Chondrocyte (in vitro differentiated cells): ENCODE measurements around the gene HIPK1. TPM values are rescaled to one million over a fixed set of nuclear protein-coding genes. Genes with fewer than 3 reads are reported as not detected.
"Not testable (repeated sequence)": the region's sequence is repeated elsewhere in the genome, so short reads cannot be mapped to it uniquely, and the experiment has no call there.

Source experiments
- DNase-seq: peaks from one replicate; pipeline ENCODE4 v3.0.0; 2021; ENCODE audit warnings: mixed read lengths, low spot score
- H3K27ac Mint-ChIP-seq: one replicate; pipeline ENCODE4 v1.8.0; 2021; ENCODE audit warnings: mild to moderate bottlenecking, moderate library complexity, mixed read lengths; ENCODE audit not compliant: unreplicated experiment
- H3K27me3 Mint-ChIP-seq: 2 replicates; pipeline ENCODE4 v1.8.0; 2021; ENCODE audit warnings: low read depth, mixed read lengths
- H3K36me3 Mint-ChIP-seq: 2 replicates; pipeline ENCODE4 v1.8.0; 2021; ENCODE audit warnings: low read depth, mixed read lengths
- H3K4me1 Mint-ChIP-seq: 2 replicates; pipeline ENCODE4 v1.8.0; 2021; ENCODE audit warnings: low read depth, mild to moderate bottlenecking, mixed read lengths
- H3K4me3 Mint-ChIP-seq: one replicate; pipeline ENCODE4 v1.8.0; 2021; ENCODE audit warnings: mild to moderate bottlenecking, moderate library complexity, mixed read lengths; ENCODE audit not compliant: unreplicated experiment
- H3K9me3 Mint-ChIP-seq: 2 replicates; pipeline ENCODE4 v1.8.0; 2021; ENCODE audit warnings: low read depth, mixed read lengths
- CTCF ChIP-seq: fragments of 200-600 bp; sonication (generic); IDR thresholded peaks from 2 replicates; pipeline ENCODE4 v1.5.0; 2021; ENCODE audit warnings: antibody characterized with exemption, mild to moderate bottlenecking, moderate library complexity
- total RNA-seq: library from RNA; stranded (reverse); gene quantifications from 3 replicates; pipeline ENCODE4 v1.2.1, GENCODE V29; 2021

The HIPK1 gene
- total RNA-seq, 1 donor from 2014 or later = 57.4 TPM

GRCh38 chr1:113945329-113945728 is 16.2 kb downstream of the HIPK1 start:
- Mint-ChIP-seq H3K36me3 (peaks cover 16% of the 10 kb centered on the region), H3K27ac (no peak overlapping the region), H3K4me1 (peaks cover 25% of the 10 kb centered on the region), H3K4me3 (no peak overlapping the region), H3K9me3 (peaks cover 6% of the 10 kb centered on the region), H3K27me3 (no peaks in the 10 kb centered on the region)
- DNase-seq = no peak
- TF ChIP-seq CTCF = no peak

- no peak overlapping the region for H3K4me3 Mint-ChIP-seq
These were observed 17.0 kb downstream of the HIPK1 start for GRCh38 chr1:113946112-113946511.

GRCh38 chr1:113946678-113947387 is 17.7 kb downstream of the HIPK1 start:
- H3K27me3 Mint-ChIP-seq = no peaks in the 10 kb centered on the region
- DNase-seq = no peak
- TF ChIP-seq CTCF = no peak

More at GRCh38 chr1:113946112-113946511, 17.0 kb downstream of the HIPK1 start:
- Mint-ChIP-seq H3K27ac (no peak overlapping the region), H3K27me3 (no peaks in the 10 kb centered on the region), H3K36me3 (peaks cover 10% of the 10 kb centered on the region), H3K4me1 (peaks cover 22% of the 10 kb centered on the region), H3K9me3 (peaks cover 6% of the 10 kb centered on the region)
- no peak for TF ChIP-seq CTCF
- no peak for DNase-seq

GRCh38 chr1:113947388-113948107 is 18.4 kb downstream of the HIPK1 start:
- no peak overlapping the region for H3K4me3 Mint-ChIP-seq
- H3K4me1 Mint-ChIP-seq = peaks cover 22% of the 10 kb centered on the region
- no peak for DNase-seq
- H3K27ac Mint-ChIP-seq = peak overlapping the region; percentile 37
- H3K36me3 Mint-ChIP-seq = peaks cover 10% of the 10 kb centered on the region
- TF ChIP-seq CTCF = no peak
- peaks cover 6% of the 10 kb centered on the region for H3K9me3 Mint-ChIP-seq
- no peaks in the 10 kb centered on the region for H3K27me3 Mint-ChIP-seq

More at GRCh38 chr1:113946678-113947387, 17.7 kb downstream of the HIPK1 start:
- no peak overlapping the region for H3K4me3 Mint-ChIP-seq
- peaks cover 6% of the 10 kb centered on the region for H3K9me3 Mint-ChIP-seq
- H3K4me1 Mint-ChIP-seq = peaks cover 22% of the 10 kb centered on the region
- no peak overlapping the region for H3K27ac Mint-ChIP-seq
- H3K36me3 Mint-ChIP-seq = peaks cover 10% of the 10 kb centered on the region

- H3K9me3 Mint-ChIP-seq, H3K36me3 Mint-ChIP-seq, H3K4me3 Mint-ChIP-seq, DNase-seq, H3K27ac Mint-ChIP-seq, H3K27me3 Mint-ChIP-seq: not testable (repeated sequence)
- peaks cover 22% of the 10 kb centered on the region for H3K4me1 Mint-ChIP-seq
These were observed 19.0 kb downstream of the HIPK1 start for GRCh38 chr1:113948151-113948550.
